K562 (cell line): ENCODE data around the gene RPS27. TPM values are rescaled to one million over a fixed set of nuclear protein-coding genes. Genes with fewer than 3 reads are reported as not detected.

ENCODE experiments used
- E2F4 ChIP-seq: sonication (generic); formaldehyde crosslinking; IDR thresholded peaks from 2 replicates; pipeline ENCODE4 v1.8.0; 2022; ENCODE audit warnings: mild to moderate bottlenecking, low read depth, missing genetic modification reagents
- HBP1 ChIP-seq: fragments of 450-650 bp; formaldehyde crosslinking; IDR thresholded peaks from 2 replicates; pipeline ENCODE4 v1.4.0; 2022; ENCODE audit warnings: missing genetic modification characterization
- HDAC2 ChIP-seq: fragments of 450-650 bp; IDR thresholded peaks from 2 replicates; pipeline ENCODE4 v1.6.1; 2016; ENCODE audit warnings: mild to moderate bottlenecking
- HNRNPH1 ChIP-seq: fragments of 200-400 bp; formaldehyde crosslinking; optimal IDR thresholded peaks from 2 replicates; pipeline ENCODE3; 2017; ENCODE audit warnings: low read depth, mild to moderate bottlenecking, low read length, moderate library complexity
- REST ChIP-seq, 2 experiments: fragments of 450-650 bp; formaldehyde crosslinking in 1 of 2; IDR thresholded peaks; 2 replicates each; pipeline versions ENCODE4 v1.4.0 to v1.6.1; 2014 to 2020; ENCODE audit warnings: mild to moderate bottlenecking in 2 of 2, borderline replicate concordance in 1 of 2, low read depth in 1 of 2
- SNIP1 ChIP-seq: fragments of 450-650 bp; IDR thresholded peaks from 2 replicates; pipeline ENCODE4 v1.7.1; 2017; ENCODE audit warnings: low read depth, mild to moderate bottlenecking
- TEAD4 ChIP-seq, 2 experiments: sonication (generic) in 1 of 2; formaldehyde crosslinking in 1 of 2; IDR thresholded peaks; 2 replicates each; pipeline versions ENCODE4 v1.6.1 to v1.8.0; 2012 to 2022; ENCODE audit warnings: borderline replicate concordance in 1 of 2, inconsistent platforms in 1 of 2, low read length in 1 of 2, mild to moderate bottlenecking in 1 of 2, missing genetic modification reagents in 1 of 2
- ZBED1 ChIP-seq: IDR thresholded peaks from 2 replicates; pipeline ENCODE4 v1.6.1; 2014
- polyA plus RNA-seq, 8 experiments: library from polyadenylated mRNA; depleted of rRNA in 4 of 8; stranded (reverse) in 5 of 8; unstranded in 3 of 8; fragments of >200 nt; fragmentation: Nextera tagmentation in 2 of 8; fragmentation: Illumina TruSeq in 1 of 8; extraction: Ambion mirVana in 2 of 8; extraction: Trizol in 1 of 8; gene quantifications; 2 replicates each; pipeline versions ENCODE4 v1.2.1 to v1.2.3, GENCODE V29; 2011 to 2014; ENCODE audit warnings: inconsistent platforms in 1 of 8, missing spikeins in 1 of 8
- total RNA-seq, 7 experiments: library from RNA; depleted of rRNA in 6 of 7; stranded (reverse); fragments of >200 nt in 6 of 7; fragmentation: Illumina TruSeq in 2 of 7; extraction: Trizol in 2 of 7; gene quantifications; 2 replicates each; pipeline versions ENCODE4 v1.2.1 to v1.2.3, GENCODE V29; 2011 to 2021; ENCODE audit warnings: low replicate concordance in 1 of 7
- TF ChIP-seq, protein P1 (sequence below): sonication (generic); formaldehyde crosslinking; IDR thresholded peaks from 2 replicates; pipeline ENCODE4 v1.8.0; 2023; ENCODE audit warnings: mild to moderate bottlenecking, missing genetic modification reagents
- TF ChIP-seq, protein P2 (sequence below): sonication (generic); formaldehyde crosslinking; IDR thresholded peaks from 2 replicates; pipeline ENCODE4 v1.8.0; 2022; ENCODE audit warnings: mild to moderate bottlenecking, missing genetic modification reagents

The RPS27 gene
- total and polyA plus RNA-seq, 9 of the 15 experiments (the other 6 are each of a cell fraction or from before 2014, with no cell fraction given) = 2,091 to 9,377 (median 6,706) TPM

DNA sequence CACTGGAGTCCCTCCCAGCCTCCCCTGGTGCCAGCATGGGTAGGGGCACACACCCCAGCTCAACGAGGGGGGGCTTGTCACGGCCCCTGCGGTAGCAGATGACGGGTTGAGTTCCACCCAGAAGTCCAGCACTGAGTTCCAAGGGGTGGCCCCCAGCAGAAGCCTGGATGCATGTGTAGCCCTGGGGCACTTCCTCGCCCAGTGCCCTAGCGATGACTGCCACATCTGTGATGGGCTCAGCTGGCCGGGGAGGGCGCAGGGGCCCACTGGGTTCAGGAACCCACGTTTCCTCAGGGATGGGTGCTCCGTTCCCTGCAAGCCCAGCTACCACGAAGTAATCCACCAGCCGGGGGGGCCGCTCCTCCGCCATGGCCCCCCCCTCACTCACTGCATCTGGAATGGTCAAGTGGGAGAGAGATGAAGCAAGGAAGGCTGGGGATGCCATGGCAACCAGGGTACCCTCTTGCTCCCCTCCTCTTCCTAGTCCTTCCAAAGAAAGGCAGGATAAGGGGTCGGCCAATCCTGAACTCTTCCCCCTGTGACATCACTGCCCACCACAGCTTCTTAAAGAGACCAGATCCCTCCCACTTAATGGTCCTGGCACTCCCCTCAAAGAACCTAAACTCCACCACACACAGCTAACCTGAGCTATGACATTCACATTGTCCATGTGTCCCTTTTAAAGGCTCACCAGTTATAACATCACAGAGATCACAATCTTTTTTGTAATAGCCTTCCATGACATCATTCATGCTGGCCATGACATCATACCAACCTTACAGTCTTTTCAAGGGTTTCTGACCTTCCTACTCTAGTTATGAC is 46.3 kb upstream of the RPS27 start (continued):
- no peak for TF ChIP-seq REST (IDR thresholded peaks at IDR 0.05; ENCODE audit: borderline replicate concordance)
- TF ChIP-seq REST (CRISPR knock-in tag; IDR thresholded peaks at IDR 0.05; ENCODE audit: low read depth) = no peak
- no peak for TF ChIP-seq HBP1
- no peak for TF ChIP-seq SNIP1
- TF ChIP-seq, protein P1, sequence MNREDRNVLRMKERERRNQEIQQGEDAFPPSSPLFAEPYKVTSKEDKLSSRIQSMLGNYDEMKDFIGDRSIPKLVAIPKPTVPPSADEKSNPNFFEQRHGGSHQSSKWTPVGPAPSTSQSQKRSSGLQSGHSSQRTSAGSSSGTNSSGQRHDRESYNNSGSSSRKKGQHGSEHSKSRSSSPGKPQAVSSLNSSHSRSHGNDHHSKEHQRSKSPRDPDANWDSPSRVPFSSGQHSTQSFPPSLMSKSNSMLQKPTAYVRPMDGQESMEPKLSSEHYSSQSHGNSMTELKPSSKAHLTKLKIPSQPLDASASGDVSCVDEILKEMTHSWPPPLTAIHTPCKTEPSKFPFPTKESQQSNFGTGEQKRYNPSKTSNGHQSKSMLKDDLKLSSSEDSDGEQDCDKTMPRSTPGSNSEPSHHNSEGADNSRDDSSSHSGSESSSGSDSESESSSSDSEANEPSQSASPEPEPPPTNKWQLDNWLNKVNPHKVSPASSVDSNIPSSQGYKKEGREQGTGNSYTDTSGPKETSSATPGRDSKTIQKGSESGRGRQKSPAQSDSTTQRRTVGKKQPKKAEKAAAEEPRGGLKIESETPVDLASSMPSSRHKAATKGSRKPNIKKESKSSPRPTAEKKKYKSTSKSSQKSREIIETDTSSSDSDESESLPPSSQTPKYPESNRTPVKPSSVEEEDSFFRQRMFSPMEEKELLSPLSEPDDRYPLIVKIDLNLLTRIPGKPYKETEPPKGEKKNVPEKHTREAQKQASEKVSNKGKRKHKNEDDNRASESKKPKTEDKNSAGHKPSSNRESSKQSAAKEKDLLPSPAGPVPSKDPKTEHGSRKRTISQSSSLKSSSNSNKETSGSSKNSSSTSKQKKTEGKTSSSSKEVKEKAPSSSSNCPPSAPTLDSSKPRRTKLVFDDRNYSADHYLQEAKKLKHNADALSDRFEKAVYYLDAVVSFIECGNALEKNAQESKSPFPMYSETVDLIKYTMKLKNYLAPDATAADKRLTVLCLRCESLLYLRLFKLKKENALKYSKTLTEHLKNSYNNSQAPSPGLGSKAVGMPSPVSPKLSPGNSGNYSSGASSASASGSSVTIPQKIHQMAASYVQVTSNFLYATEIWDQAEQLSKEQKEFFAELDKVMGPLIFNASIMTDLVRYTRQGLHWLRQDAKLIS (CRISPR knock-in tag) = no peak
- no peak for TF ChIP-seq HNRNPH1
- no peak for TF ChIP-seq ZBED1
- TF ChIP-seq TEAD4 (IDR thresholded peaks at IDR 0.05; ENCODE audit: low read length) = no peak
- TF ChIP-seq TEAD4 (CRISPR knock-in tag; IDR thresholded peaks at IDR 0.05; ENCODE audit: borderline replicate concordance) = no peak
- no peak for TF ChIP-seq HDAC2
- TF ChIP-seq E2F4 (CRISPR knock-in tag) = no peak
- TF ChIP-seq, protein P2, sequence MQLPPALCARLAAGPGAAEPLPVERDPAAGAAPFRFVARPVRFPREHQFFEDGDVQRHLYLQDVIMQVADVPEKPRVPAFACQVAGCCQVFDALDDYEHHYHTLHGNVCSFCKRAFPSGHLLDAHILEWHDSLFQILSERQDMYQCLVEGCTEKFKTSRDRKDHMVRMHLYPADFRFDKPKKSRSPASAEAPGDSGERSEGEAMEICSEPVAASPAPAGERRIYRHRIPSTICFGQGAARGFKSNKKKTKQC (CRISPR knock-in tag) = no peak
